GM19023 (cell line): ENCODE results near the gene ZNF653.

ENCODE experiments used
- ATAC-seq: cut with Tn5 transposase; IDR thresholded peaks from one replicate; pipeline ENCODE4 v1.9.1; 2021; ENCODE audit warnings: mild to moderate bottlenecking, moderate library complexity; ENCODE audit not compliant: unreplicated experiment

ZNF653 gene, protein sequence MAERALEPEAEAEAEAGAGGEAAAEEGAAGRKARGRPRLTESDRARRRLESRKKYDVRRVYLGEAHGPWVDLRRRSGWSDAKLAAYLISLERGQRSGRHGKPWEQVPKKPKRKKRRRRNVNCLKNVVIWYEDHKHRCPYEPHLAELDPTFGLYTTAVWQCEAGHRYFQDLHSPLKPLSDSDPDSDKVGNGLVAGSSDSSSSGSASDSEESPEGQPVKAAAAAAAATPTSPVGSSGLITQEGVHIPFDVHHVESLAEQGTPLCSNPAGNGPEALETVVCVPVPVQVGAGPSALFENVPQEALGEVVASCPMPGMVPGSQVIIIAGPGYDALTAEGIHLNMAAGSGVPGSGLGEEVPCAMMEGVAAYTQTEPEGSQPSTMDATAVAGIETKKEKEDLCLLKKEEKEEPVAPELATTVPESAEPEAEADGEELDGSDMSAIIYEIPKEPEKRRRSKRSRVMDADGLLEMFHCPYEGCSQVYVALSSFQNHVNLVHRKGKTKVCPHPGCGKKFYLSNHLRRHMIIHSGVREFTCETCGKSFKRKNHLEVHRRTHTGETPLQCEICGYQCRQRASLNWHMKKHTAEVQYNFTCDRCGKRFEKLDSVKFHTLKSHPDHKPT

DNA sequence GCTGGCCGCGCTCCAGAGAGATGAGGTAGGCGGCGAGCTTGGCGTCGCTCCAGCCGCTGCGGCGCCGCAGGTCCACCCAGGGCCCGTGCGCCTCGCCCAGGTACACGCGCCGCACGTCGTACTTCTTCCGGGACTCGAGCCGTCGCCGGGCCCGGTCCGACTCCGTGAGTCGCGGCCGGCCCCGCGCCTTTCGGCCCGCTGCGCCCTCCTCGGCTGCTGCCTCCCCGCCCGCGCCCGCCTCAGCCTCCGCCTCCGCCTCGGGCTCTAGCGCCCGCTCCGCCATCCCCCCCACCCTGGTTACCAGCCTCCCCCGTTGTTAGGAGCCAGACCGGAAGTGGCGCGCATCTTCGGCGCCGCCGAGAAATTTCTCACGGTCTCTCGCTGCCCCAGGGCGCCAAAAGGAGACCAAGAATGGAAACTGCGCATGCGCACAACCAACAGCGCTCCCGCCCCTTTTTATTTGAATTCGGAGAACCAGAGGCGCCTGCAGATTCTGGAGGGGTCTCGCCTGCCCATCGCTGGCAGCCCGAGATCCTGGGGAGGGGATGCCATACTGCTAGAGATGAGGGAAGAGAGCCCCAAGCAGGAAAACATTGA, at the start of gene ZNF653:
Gene ZNF653, minus strand, starts transcription at position 336 of the 597 bp plus-strand sequence. Its CDS starts 53 bp downstream, at position 283.
- ATAC-seq = peak; percentile 51

DNA sequence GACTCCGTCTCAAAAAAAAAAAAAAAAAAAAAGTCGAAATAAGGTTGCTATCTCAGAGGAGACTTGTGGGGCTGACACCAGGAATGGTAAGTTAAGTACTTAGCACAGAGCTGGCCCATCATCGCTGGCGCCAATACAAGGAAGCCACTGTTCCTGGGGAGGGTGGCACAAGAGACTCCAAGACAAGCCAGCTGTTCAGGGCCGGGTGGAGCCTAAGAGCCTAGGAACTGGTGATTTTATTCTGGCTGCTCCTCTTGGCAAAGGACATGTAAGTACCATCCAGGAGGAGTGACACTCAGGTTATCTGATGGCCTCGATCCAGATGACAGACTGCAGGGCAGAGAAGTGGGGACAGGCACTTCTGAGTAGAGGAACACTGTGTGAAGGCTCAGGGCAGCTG, 49.6 kb upstream of the ZNF653 start:
- no peak for ATAC-seq

DNA sequence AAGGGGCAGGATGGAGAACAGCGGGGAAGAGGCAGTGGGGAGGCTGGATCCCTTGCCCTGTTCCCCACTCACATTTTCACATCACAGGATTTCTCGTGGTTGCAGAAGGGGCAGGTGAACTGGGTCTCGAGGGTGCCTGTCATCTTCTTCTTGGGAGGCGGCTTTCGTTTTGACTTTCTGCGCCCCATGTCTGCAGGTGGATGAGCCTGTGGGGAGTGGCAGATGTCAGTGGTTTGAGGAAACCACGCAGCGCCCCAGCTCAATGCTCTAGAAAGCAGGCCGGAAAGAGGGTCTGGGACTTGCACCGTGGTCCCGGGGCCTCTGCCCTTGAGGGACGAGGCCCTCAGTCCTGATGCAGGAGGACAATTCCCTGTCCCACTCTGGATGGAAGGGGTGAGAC, 48.5 kb upstream of the ZNF653 start:
- no peak for ATAC-seq

DNA sequence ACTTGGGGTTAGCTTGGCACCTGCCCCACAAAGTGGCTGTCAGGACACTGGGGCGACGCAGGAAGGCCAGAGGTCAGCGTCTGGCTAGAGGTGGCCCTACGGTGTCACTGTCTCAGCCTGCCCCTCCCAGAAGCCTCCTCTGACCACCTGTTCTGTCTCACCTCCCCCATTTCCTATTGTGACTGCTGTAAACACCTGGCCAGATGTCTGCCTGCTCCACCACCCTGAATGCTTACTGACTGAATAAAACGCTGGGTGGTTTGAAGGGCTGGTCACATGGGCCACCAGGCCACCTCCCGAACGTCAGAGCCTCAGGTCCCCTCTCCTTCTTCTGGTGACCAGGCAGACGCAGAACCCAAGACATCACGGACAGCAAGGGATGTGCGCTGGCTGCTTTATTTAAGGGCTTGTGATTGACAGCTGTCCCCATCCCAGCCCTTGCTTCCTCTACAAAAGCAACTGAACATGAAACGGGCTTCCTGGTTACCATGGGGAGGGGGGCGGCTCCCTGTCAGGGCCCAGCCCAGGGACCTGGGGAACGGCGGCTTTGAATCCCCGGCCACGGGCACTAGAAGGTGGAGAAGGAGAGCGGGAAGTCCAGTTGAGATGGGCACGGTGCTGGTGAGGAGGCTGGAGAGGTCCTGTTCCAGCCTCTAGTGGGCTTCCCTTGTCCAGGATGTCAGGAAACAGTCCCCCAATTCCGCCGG, 47.2 kb upstream of the ZNF653 start:
- ATAC-seq = no peak

DNA sequence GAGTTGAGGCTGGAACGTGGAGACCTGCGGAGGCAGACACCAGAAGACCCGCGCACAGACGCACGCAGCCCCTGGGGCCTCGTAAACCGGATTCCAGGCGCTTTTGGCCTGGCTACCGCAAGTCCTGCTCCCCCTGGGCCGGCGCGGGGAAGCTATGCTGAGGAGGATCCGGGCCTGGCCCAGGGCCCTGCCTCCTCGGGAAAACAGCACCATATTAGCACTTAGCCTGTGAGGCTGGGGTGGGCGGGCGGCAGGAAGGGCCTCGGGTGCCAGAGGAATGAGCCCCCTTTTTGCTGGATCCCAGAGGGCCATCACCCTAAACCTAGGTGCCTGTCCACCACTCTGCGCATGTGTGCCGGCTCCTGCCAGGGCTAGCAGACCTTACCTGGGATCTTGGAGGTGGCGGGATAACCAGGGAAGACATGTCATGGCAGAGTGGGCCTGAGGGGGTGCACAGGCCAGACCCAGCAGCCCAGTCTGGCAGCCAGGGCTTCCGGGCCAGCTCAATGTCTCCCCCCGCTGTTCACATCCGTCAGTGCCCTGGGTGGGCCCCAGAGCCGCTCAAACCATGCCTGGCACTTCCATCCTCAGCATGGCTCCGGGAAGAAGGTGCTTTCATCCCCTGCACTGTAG, 46.1 kb upstream of the ZNF653 start:
- ATAC-seq = no peak

DNA sequence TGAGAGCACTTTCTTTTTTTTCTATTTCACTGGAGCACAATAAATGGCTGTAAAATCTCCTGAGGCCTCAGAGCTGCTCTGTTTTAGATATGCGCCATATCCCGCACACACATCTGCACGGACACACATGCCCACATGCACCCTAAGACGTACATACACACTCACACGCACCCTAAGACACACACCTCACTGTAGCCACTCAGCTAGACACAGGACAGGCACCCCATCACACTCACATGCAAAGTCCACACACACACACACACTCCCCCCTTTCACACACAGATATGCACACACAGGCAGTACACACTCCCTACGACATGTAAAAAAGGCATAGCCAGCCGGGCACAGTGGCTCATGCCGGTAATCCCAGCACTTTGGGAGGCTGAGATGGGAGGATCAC, 44.6 kb upstream of the ZNF653 start:
- ATAC-seq = no peak

DNA sequence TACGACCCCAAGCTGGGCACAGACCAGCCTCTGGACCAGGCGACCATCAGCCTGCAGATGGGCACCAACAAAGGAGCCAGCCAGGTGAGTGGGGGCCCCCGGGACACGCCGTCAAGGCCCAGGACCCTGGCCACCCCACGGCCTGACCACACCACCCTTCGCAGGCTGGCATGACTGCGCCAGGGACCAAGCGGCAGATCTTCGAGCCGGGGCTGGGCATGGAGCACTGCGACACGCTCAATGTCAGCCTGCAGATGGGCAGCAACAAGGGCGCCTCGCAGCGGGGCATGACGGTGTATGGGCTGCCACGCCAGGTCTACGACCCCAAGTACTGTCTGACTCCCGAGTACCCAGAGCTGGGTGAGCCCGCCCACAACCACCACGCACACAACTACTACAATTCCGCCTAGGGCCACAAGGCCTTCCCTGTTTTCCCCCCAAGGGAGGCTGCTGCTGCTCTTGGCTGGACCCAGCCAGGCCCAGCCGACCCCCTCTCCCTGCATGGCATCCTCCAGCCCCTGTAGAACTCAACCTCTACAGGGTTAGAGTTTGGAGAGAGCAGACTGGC, 43.8 kb upstream of the ZNF653 start:
- ATAC-seq = no peak

DNA sequence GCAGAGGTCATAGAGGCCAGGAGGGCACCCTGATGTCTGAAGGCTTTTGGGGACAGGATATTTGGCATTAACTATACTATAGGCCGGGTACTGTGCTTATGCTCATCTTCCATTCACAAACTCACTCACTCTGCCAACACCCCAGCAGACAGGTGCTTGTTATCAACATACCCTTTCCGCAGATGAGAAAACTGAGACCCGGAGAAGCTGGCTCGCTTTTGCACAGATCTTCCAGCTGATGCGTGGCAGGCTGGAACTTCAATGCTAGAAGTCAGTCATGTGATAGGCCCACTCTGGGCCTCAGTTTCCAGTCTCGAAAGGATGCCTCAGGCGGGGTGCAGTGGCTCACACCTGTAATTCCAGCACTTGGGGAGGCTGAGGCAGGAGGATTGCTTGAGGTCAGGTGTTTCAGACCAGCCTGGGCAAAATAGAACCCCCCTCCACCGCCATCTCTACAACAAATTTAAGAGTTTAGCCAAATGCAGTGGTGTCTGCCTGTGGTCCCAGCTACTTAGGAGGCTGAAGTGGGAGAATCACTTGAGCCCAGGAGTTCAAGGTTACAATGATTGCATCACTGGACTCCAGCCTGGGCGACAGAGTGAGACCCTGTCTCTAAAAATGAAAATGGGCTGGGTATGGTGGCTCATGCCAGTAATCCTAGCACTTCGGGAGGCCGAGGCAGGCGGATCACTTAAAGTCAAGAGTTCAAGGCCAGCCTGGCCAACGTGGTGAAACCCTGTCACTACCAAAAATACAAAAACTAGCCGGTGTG, 42.5 kb upstream of the ZNF653 start:
- no peak for ATAC-seq

DNA sequence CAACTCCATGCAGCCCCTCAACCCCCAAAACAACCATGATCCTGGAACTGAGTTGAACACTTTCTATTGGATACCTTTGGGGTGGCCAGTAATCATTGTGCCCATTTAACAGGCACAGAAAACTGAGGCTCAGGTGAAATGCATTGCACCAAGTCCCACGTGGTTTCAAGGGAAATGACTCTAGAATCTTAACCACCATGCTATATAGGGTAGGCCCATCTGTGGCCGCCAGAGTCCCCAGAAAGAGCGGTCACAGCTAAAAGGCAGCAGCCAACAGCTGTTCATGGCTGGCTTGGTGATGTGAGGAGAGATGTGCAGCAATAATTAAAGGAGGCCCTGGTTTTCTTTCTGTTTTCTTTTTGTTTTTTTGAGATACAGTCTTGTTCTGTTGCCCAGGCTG, 35.6 kb upstream of the ZNF653 start:
- no peak for ATAC-seq

DNA sequence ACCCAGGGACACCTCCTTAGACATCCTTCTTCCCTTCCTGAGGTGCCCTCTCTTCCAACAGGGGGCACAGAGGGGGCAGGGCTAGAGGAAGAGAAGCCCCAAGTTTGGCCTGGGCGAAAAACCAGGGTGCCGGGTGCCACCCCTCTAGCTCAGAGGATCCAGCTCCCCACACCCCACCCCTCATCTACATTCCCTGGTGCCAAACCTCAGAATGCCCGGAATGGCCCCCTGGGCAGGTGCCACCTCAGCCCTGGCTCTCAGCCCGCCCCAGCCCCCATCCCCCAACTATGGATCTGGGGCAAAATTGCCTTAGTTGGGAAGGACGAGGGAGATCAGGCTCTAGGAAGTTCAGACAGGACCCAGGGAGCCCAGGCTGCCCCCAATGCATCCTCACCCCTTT, 35.0 kb upstream of the ZNF653 start:
- ATAC-seq = no peak

DNA sequence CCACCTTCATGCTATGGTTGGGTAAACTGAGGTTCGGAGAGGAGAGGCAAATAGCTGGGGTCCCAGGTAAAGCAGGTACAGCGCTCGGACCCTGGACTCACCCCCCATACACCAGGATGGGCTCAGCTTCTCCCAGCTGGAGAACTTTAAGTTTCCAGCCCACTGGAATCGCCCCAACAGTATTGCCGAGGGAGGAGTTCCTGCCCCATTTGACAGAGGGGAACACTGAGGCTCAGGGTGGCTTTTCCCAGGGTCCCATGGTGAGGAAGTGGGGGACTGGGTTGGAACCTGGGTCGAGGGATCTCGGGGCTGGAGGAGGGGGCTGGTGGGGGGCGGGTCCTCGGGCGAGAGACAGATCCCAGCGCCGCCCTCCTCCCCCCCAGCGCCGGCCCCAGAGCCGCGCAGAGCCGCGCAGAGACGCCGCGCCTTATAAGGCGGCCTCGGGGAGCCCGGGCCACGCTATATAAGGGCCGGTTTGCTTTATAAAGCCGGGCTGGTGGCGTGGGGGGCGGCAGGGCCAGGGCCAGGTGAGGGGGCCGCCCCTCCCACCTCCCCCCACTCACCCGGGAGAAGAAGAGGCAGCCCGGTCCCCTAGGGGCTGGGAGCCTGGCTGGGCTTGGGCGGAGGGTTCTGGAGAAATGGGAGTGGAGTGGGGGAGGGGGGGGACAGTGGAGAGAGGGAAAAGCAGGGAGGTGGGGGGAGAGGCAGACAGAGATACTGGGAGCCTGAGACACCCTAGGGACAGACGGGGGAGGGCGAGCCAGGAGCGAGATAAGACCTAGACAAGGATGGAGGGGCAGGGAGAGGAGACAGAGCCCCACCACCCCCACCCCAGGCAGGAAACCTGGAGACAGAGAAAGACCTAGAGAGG, 34.1 kb upstream of the ZNF653 start:
- ATAC-seq = no peak

DNA sequence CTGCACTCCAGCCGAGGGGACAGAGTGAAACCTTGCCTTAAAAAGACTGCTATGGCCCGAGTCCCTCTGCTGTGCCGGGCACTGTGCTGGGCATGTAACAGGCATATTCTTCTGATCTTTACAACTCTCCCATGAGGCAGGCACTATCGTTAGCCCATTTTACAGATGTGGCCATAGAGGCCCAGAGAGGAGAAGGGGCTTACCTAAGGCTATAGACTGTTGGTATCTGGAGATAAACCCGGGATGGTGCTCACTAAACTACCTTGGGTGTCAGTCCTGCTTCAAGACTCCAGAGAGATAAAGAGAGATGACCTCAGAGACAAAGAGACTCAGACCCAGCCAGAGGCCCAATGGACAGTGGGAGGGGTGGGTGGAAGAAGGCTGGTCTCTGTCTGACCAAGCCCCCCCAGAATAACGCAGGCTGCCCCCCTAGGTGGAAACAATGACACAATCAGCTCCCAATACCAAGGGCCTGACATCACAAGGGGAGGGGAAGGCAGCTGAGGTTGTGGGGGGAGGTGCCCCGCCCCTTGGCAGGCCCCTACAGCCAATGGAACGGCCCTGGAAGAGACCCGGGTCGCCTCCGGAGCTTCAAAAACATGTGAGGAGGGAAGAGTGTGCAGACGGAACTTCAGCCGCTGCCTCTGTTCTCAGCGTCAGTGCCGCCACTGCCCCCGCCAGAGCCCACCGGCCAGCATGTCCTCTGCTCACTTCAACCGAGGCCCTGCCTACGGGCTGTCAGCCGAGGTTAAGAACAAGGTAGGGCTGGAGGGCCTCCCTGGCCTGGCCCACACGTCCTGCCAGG, 32.8 kb upstream of the ZNF653 start, which contains the start of gene CNN1:
Gene CNN1, plus strand, starts transcription at position 620 of the 805 bp plus-strand sequence. Its CDS starts 77 bp downstream, at position 697.
- ATAC-seq = no peak

DNA sequence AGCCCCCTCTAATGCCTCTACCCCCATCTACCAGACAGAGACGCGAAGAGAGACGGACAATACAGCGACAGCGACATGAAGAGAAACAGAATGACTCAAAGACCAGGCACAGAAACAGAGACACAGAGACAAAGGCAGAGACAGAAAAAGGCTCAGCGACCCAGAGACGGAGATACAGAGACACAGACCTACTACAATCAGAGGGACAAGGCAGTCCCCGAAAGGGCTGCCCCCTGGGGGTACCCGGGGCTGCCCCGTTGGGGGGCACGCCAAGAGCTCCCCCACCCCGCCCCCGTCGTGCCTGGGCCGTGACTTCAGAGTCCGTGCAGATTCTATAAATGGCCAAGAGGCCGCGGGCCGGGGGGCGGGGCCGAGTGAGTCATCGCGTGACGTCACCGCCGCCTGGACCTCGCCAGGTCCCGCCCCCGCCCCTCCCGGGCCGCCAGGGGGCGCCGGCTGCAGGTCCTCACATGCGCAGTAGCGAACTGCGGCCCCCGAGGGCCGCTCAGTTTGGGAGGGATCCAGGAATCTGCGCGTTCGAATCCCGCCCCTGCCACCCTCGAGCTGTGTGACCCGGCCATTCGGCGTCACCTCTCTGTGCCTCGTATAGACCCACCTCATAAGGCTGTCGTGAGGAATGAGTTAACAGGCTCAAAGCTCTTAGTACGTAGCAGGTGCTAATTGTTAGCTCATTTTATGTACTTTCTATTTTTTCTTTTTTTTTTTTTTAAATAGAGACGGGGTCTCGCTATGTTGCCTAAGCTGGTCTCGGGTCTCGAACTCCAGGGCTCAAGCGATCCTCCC, 30.4 kb upstream of the ZNF653 start:
- no peak for ATAC-seq

DNA sequence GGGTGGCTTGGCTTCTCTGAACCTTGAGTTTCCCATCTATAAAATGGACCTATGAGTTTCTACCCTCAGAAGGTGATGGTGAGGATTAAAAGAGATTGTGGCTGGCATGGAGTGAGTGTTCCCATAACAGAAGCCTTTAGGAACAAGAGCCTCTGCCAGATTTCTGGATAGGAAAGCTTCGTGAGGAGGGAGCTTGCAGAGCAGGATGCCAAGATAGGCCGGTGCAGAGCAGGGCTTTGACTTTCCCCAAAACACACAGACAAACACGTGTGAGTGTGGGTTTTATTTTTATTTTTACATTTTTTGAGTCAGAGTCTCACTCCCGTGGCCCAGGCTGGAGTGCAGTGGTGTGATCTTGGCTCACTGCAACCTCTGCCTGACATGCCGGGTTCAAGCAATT, 29.3 kb upstream of the ZNF653 start:
- no peak for ATAC-seq

DNA sequence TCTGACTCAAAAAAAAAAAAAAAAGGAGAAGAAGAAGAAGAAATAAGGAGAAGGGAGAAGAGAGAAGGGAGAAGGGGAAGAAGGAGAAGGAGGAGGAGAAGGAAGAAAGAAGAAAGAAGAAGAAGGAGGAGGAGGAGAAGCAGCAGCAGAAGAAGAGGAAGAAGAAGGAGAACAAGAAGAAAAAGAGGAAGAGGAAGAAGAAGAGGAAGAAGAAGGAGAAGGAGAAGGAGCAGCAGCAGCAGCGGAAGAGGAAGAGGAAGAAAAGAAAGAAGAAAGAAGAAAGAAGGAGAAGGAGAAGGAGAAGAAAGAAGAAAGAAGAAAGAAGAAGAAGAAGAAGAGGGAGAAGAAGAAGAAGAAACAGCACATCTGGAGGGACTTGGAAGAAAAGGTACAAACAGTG, 28.9 kb upstream of the ZNF653 start:
- ATAC-seq = no peak

DNA sequence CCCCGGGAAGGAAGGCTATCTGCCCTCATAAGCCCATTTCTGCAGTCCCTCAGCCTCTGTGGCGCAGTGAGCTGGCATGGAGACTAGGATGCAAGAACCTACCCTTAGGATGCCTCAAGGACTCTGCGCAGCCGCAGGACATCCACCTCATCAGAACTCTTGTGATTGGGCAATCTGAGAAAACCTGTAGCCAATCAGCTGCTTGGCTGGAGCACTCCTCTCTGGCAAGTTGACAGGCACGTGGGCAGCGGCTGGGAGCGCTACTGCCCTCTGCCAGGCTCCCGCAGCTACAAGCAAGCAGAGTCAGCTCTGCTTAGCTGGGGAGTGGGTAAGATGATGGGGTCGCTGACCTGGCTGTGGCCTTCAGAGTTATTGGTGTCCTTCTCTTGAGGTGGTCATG, 24.8 kb upstream of the ZNF653 start:
- no peak for ATAC-seq
